ENCODE results near the gene SPATA2. TPM values are rescaled to one million over a fixed set of nuclear protein-coding genes. Genes with fewer than 3 reads are reported as not detected.
A peak's percentile ranks its signal among the peaks of the same experiment; 100 is the strongest.

Gene SPATA2
- total and polyA plus RNA-seq, 2 donors (not counting 3 experiments of a cell fraction or from before 2014, with no cell fraction given): 4.9 to 6.1 TPM

DNA sequence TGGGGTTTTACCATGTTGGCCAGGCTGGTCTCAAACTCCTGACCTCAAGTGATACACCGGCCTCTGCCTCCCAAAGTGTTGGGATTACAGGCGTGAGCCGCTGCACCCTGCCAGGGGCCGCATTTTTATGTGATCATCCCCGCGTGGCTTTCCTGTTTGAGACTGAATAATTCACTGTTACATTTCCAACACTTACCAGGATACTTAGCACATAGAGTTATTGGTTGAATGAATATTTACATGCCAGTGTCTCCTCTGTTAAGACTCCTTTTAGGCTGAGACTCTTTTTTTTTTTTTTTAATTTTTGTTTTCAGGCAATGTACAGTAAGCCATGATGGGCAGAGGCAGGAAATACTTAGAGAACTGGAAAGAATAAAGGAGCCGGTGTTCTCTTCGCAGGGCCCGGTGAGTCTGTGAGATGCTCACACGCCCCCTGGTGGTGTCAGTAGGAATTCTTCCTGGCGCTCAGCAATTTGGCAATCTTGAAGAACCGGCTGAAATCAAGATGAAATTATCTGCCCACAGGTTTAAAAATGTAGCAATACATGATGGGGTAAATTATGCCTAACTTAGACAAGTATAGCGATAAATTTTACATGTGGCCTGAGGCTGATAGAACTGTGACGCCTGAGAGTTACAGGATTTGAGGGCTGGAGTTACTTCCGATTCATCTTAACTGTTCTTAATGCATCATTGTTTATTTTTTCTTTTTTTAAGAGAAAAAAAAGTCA lies 13.2 kb upstream of the SPATA2 start:
- Histone ChIP-seq H3K9ac (replicated peaks; ENCODE audit: extremely low read depth, insufficient read depth, low read length) (no peak overlapping the region), H3K9me1 (replicated peaks; ENCODE audit: control insufficient read depth, extremely low read depth, insufficient read depth, low read length) (no peaks in the 10 kb centered on the region), H4K20me1 (replicated peaks; ENCODE audit: control insufficient read depth, extremely low read depth, insufficient read depth, low read length) (no peaks in the 10 kb centered on the region), H3K79me2 (ENCODE audit: control insufficient read depth, insufficient read depth, low read length) (no peaks in the 10 kb centered on the region), H3K4me2 (ENCODE audit: insufficient read depth, low read length) (peak overlapping the region; percentile 9), H3K4me3 (replicated peaks in 1 of 3; ENCODE audit: insufficient read depth in 1 of 3, low read depth in 1 of 3, low read length in 3 of 3) (no peak overlapping the region), H2AFZ (ENCODE audit: low read depth, low read length) (peak overlapping the region; percentile 70), H3K27ac (ENCODE audit: insufficient read depth, low read depth, low read length) (no peak overlapping the region), H3K4me1 (ENCODE audit: control insufficient read depth, extremely low read depth, insufficient read depth, low read length) (peaks cover 3% of the 10 kb centered on the region), H3K36me3 (ENCODE audit: control insufficient read depth in 2 of 2, extremely low read depth in 1 of 2, insufficient read depth in 2 of 2, low read length in 2 of 2) (no peaks in the 10 kb centered on the region), H3K27me3 (ENCODE audit: control insufficient read depth in 2 of 2, insufficient read depth in 2 of 2, low read length in 2 of 2) (no peaks in the 10 kb centered on the region), H3K9me3 (replicated peaks; ENCODE audit: control insufficient read depth, insufficient read depth, low read length) (no peaks in the 10 kb centered on the region)
- BruUV-seq (replicated peaks): no TSS peak
- DNase-seq (ENCODE audit: low read depth, low spot score) (peak; percentile 87), FAIRE-seq (peak; percentile 85)
- ChIA-PET CTCF (interaction anchor here (0.7 to 1.8 kb wide), 5 partner anchors 8 to 82 kb away, joined by 3 to 7 read pairs (median 4); partner anchors contain the start of gene RNF114), POLR2A (no interaction called here)
- intact Hi-C loops (cut with micrococcal nuclease): loop anchor here (1.0 to 2.0 kb wide), 3 partner anchors 14 to 388 kb away; partner anchors contain the start of gene SPATA2
- TF ChIP-seq, protein P1, sequence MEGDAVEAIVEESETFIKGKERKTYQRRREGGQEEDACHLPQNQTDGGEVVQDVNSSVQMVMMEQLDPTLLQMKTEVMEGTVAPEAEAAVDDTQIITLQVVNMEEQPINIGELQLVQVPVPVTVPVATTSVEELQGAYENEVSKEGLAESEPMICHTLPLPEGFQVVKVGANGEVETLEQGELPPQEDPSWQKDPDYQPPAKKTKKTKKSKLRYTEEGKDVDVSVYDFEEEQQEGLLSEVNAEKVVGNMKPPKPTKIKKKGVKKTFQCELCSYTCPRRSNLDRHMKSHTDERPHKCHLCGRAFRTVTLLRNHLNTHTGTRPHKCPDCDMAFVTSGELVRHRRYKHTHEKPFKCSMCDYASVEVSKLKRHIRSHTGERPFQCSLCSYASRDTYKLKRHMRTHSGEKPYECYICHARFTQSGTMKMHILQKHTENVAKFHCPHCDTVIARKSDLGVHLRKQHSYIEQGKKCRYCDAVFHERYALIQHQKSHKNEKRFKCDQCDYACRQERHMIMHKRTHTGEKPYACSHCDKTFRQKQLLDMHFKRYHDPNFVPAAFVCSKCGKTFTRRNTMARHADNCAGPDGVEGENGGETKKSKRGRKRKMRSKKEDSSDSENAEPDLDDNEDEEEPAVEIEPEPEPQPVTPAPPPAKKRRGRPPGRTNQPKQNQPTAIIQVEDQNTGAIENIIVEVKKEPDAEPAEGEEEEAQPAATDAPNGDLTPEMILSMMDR (IDR thresholded peaks at IDR 0.05; ENCODE audit: extremely low read depth in 1 of 2, insufficient read depth in 1 of 2, low read depth in 1 of 2, low read length in 2 of 2): peak; percentile 84 to 93
- no peak for TF ChIP-seq MYC (IDR thresholded peaks at IDR 0.05; ENCODE audit: low read depth, low read length)
- no peak for TF ChIP-seq EZH2 (IDR thresholded peaks at IDR 0.05; ENCODE audit: borderline replicate concordance, low read depth, low read length, severe bottlenecking)
- no peak for TF ChIP-seq JUN (IDR thresholded peaks at IDR 0.05; ENCODE audit: borderline replicate concordance, insufficient read depth, insufficient read length, low read depth)
- TF ChIP-seq, protein P2, sequence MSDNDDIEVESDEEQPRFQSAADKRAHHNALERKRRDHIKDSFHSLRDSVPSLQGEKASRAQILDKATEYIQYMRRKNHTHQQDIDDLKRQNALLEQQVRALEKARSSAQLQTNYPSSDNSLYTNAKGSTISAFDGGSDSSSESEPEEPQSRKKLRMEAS (IDR thresholded peaks at IDR 0.05; ENCODE audit: insufficient read depth, insufficient read length): no peak
- no peak for TF ChIP-seq GATA2 (IDR thresholded peaks at IDR 0.05; ENCODE audit: insufficient read depth, insufficient read length, low read depth, low read length)
- dilution Hi-C loops (cut with MboI; ENCODE audit: extremely low pct_ligation_motif_present, low sequenced_read_pairs): no loop called here

Measured in endothelial cell of umbilical vein (primary cell).